ENCODE results near the gene TMEM145.

DNA sequence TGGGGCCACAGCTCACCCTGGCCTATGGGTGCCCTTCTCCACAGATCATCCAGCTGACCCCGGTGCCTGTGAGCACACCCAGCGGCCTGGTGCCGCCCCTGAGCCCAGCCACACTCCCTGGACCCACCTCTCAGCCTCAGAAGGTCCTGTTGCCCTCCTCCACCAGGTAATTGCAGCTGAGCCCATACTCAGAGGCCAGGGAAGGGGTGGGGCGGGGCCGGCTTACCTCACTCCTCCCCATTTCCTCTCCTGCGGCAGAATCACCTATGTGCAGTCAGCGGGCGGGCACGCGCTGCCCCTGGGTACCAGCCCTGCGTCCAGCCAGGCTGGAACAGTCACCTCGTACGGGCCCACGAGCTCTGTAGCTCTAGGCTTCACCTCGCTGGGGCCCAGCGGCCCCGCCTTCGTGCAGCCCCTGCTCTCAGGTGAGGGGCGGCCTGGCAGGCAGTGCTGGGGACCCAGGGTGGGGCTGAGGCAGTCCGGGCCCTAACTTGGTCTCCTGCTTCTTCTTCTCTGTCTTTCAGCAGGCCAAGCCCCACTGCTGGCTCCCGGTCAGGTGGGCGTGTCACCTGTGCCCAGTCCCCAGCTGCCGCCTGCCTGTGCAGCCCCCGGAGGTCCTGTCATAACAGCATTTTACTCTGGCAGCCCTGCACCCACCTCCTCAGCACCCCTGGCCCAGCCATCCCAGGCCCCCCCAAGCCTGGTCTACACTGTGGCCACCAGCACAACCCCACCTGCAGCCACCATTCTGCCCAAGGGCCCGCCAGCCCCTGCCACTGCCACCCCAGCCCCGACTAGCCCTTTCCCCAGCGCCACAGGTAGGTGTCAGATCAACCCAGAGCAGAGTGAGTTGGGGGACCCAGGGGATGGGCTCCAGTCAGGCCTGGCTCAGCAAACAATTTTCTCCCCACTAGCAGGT, 20.8 kb upstream of the TMEM145 start:
- no peak for TF ChIP-seq CTCF (IDR thresholded peaks at IDR 0.05; ENCODE audit: insufficient read depth, low read depth, low read length)
- TF ChIP-seq EZH2 (IDR thresholded peaks at IDR 0.05; ENCODE audit: insufficient read depth, low read length): no peak
